Muscle of arm (tissue), 12 donors: ENCODE results near the gene ADAT3. TPM values are rescaled to one million over a fixed set of nuclear protein-coding genes. Genes with fewer than 3 reads are reported as not detected.
A peak's percentile ranks its signal among the peaks of the same experiment; 100 is the strongest.
"Not testable (repeated sequence)": the region's sequence is repeated elsewhere in the genome, so short reads cannot be mapped to it uniquely, and the experiment has no call there.

Experiments
- DNase-seq: peaks from one replicate; pipeline ENCODE4 v3.0.0-alpha.2; 2013
- polyA plus RNA-seq, 12 donors: library from polyadenylated mRNA; unstranded; fragments of 120-200 nt; gene quantifications; one replicate each; pipeline ENCODE4 v1.2.1, GENCODE V29; 2013; ENCODE audit not compliant: insufficient read length in 12 of 12

ADAT3 gene
- polyA plus RNA-seq, 12 donors, result 0.70 to 2.9 (median 1.2) TPM; not detected in 2

DNA sequence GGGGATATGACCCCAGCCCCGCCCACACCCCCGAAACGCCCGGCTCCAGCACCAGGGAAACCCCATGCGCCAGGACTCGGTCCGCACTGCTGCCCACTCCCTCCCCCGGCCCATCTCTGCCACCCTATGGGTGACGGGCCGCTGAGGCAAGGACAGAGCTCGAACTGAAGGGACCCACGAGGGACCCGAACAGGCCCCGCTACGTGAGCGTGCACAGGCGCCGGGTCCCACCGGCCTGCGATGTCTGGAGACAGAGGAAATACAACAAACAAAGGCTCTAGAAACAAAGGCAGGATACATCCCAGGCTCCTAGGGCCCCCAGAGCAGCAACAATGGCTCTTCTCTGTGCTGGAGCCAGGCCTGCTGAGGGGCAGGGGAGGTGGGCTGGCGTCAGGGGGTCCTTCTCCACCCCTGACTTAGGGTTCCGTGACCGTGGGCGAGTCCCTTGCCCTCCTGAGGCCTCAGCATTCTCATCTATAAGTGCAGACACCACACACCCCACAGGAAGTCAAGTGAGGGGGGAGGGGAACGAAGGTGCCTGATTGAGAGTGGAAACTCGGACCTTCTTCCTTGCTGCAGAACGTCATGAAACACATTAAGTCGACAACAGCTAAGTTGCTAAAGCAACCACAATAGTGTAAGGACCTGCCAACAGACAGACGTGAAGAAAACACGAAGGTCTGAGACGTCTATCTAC is 23.0 kb upstream of the ADAT3 start:
- no peak for DNase-seq

DNA sequence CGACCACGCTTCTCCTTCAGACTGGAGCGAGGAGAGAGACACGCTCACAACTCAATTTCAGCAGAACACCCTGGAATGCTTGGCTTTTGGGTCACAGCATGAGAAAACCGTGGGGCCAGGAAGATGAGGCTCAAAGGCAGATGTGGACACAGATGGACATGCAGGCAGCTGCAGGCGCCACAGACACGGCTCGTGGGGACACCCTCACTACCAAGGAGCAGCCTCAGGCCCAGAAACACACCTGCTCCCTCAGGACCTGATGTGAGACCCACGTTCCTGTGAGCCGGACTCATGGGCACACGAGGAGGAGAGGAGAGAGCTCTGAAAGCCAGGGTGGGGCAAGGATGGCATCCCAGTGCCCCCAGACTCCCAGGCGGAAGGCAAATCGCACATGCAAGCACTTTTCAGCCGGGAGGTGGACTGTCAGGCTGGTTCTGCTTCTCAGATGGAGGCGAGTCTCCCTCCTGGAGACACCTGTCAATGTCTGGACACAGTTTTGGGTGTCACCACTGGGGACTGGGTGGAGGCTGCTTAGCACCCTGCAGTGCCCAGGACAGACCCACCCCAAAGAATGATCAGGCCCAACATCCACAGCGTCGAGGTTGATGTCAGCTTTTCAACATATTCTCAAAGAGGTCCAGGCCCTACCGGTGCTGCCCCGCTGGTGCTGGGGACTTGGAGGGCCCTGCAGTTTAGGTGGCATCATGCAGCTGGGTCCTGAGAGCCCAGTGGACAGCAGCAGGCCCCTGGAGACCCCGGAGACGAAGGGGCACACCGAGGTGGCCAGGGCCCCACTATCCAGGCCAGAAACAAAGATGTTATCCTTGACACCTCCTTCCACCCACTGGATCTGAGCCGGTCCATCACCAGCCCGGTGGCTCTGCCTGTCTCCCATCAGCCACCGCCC is 22.2 kb upstream of the ADAT3 start:
- no peak for DNase-seq

DNA sequence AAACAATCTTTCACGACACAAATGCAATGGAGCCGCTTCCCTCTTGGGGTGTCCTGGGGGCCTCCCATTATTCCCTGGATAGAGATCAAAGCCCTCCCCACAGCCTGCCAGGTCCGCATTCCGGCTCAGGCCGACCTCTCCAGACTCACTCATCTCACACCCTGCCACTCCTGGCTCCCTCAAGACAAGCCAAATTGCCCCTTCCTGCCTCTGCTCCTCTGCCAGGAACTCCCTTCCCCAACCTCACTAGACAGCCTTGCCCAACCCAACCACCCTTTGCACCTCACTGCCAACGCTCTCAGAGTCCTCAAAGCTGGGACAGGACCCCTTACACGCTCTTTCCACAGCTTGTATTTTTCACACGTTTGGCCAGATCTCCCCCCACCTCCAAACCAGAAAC is 21.4 kb upstream of the ADAT3 start:
- no peak for DNase-seq

DNA sequence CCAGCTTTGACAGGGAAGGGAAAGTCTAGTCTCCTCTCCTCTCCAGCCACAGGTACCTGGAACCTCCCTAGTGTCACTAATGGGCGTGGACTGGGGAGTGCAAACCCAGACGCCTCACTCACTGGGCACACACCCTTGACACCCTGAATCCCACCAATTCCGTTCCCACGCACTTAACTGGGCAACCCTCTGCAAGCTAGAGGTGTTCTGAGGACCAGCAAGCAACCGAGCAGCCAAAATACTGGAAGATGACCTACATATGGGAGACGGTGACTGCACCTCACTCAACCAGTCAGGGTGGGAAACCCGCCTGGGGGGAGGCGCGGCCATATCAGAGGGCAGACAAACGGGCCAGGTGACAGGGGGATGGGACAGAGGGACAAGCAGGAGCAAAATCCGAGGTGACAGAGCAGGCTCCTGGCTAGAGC is 20.9 kb upstream of the ADAT3 start:
- DNase-seq, result no peak

DNA sequence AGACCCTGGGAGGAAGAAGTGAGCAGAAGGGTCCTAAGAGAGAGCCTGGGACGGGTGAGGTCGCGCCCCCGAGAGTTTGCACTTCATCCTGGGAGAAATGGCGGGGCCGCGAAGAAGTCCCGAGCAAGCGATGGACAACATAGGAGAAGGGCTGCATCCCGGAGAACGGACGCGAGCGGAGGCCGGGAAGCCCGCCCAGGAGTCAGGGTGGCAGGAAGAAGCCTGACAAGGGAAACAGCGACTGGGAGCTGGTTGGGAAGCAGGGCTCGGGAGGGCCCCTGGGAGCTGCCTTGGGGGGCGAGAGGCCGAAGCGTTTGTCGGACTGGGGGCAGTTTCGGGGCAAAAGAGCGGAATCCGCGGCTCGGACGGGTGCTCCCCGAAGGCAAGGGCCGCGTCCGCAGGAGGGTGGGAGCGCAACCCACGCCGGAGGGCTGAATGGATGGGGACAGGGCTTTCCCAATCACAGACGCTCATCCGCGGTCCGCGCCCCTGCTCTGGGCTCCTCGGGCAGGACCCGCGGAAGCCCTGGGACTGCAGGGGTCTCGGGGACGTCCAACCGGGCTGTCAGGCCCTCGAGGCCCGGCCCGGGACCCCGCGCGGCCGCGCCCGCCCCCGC is 20.4 kb upstream of the ADAT3 start:
- DNase-seq, result no peak

DNA sequence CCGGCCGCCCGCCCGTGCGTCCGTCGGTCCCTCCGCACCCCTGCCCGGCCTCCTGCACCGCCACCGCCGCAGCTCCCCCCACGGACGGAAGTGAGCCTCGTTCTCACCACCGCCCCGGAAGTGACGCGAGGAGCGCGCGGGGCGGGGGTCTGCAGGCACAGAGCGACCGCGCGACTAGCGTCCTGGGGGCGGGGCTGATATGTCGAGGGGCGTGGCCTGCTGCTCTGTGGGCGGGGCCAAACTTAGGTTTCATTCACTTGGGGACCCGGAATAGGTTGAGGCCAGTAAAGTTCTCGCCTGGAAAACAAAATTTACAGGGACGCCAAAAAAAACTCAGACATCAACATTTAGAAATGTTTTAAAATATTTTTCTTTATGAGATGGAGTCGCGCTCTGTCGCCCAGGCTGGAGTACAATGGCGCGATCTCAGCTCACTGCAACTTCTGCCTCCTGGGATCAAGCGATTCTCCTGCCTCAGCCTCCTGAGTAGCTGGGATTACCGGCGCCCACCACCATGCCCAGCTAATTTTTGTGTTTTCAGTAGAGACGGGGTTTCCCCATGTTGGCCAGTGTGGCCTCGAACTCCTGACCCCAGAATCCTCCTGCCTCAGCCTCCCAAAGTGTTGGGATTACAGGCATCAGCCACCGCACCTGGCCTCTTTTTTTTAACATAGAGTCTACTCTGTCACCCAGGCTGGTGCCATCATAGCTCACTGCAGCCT is 19.6 kb upstream of the ADAT3 start, which contains the start of gene ABHD17A:
TSS of gene ABHD17A (minus strand) at position 99 of the 722 bp plus-strand sequence. CDS start 3,930 bp downstream, outside the sequence.
- peak; percentile 96 for DNase-seq

DNA sequence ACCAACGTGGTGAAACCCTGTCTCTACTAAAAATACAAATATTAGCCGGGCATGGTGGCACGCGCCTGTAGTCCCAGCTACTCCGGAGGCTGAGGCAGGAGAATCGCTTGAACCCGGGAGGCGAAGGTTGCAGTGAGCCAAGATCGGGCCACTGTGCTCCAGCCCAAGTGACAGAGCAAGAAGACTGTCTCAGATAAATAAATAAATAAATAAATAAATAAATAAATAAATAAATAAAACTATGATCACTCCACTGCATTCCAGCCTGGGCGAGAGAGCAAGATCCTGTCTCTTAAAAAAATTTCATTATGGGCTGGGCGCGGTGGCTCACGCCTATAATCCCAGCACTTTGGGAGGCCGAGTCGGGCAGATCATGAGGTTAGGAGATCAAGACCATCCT is 18.8 kb upstream of the ADAT3 start:
- not testable (repeated sequence) for DNase-seq

DNA sequence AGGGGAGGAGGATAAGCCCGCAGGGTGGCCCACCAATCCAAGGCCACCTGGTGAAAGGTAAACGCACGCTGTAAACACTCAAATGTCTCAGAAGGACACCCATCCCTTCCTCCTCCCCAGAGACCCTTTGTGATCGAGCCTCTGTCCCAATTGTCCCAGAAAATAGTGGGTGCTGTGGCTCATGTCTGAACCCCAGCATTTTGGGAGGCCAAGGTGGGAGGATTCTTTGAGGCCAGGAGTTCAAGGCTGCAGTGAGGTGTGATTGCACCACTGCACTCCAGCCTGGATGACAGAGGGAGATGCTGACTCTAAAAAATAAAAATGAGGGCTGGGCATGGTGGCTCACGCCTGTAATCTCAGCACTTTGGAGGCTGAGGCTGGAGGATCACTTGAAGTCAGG is 16.8 kb upstream of the ADAT3 start:
- no peak for DNase-seq

DNA sequence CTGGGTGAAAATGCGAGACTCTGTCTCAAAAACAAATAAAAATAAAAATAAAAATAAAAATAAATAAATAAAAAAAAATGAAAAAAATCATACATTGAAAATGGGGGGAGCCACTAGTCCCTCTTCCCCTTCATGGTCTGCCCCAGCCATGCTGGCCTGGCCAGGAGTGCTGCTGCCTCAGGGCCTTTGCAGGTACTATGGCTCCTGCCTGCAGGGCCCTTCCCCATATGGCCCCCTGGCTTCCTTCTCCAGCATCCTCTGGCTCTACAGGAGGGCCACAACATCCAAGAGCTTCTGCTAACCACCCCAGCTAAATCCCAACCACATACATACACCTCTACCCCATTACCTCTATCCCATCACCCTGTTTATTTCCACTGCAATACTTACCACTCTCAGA is 15.3 kb upstream of the ADAT3 start:
- DNase-seq, result no peak

DNA sequence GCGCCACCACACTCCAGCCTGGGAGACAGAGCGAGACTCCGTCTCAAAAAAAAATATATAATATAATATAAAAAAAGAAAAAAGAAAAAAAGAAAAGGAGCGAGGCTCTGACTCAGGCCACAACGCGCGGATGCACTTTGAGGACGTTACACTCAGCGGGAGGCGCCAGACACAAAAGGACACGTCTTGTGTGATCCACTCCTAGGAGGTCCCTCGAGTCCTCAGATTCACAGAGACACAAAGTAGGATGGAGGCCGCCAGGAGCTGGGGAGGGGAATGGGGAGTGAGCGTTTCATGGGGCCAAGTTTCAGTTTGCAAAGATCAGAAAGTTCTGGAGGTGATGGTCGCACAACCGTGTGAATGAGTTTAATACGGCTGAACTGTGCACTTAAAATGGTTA is 11.4 kb upstream of the ADAT3 start:
- DNase-seq, result no peak

DNA sequence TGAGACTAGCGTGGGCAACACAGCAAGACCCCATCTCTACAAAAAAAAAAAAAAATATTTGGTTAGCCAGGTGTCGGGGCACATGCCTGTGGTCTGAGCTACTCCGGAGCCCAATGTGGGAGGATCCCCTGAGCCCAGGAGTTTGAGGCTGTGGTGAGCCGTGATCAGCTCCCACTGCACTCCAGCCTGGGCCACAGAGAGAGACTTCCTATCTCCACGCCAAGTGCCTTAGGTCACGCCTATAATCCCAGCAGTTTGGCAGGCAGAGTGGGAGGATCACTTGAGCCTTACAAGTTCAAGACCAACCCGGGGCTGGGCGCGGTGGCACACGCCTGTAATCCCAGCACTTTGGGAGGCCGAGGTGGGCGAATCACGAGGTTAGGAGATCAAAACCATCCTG is 8.7 kb upstream of the ADAT3 start:
- DNase-seq, result no peak

DNA sequence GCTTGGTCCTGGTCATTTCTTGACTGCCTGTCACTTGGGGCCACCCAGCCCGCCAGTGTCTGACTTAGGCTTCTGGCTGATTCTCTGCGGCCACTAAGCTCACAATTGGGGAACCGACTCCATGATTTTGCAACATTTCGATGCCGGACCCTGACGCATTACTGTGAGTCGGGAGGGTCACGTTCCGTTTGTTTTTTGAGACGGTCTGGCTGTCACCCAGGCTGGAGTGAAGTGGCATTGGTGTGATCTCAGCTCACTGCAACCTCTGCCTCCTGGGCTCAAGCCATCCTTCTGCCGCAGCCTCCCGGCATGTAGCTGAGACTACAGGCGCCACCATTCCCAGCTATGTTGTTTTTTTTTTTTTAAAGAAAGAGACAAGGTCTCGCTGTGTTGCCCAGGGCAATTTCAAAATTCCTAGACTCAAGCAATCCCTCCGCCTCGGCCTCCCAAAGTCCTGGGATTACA is 3.2 kb upstream of the ADAT3 start:
- DNase-seq, result no peak

DNA sequence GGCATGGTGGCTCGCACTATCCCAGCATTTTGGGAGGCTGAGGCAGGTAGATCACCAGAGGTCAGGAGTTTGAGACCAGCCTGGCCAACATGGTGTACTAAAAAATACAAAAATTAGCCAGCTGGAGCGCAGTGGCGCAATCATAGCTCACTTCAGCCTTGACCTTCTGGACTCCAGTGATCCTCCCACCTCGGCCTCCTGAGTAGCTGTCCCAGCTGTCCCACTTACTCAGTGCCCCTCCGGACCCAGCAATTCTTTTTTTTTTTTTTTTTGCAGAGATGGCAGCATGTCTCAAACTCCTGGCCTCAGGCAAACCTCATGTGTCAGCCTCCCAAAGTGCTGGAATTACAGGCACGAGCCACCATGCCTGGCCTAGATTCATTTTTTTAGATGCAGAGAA is 2.3 kb upstream of the ADAT3 start:
- DNase-seq, result no peak

DNA sequence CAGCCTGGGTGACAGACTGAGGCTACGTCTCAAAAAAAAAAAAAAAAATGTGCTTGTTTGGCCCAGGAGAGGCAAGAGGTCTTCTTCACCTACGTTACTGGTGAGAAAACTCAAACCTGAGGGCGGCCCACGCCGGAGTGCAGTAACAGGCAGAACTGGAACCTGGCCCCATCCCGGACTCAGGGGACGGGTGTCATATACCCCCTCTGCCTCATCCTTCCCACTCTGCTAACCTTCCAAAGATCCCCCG is 414 bp upstream of the ADAT3 start:
- no peak for DNase-seq

DNA sequence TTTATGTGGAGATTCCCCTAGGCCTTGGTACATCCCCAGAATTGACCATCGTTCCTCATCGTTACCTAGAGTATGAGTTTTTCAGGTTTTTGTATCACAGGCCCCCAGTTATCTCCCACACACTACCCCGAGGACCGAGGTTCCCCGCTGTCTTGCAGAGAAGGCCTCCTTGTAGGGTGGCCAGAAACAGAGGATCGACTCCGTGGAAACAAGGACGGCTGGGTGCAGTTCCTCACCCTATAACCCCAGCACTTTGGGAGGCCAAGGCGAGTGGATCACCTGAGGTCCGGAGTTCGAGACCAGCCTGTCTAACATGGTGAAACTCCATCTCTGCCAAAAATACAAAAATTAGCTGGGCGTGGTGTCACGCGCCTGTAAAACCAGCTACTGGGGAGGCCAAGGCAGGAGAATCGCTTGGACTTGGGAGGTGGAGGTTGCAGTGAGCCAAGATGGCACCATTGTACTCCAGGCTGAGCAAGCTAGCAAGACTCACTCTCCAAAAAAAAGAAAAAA is 720 bp downstream of the ADAT3 start:
- no peak for DNase-seq

DNA sequence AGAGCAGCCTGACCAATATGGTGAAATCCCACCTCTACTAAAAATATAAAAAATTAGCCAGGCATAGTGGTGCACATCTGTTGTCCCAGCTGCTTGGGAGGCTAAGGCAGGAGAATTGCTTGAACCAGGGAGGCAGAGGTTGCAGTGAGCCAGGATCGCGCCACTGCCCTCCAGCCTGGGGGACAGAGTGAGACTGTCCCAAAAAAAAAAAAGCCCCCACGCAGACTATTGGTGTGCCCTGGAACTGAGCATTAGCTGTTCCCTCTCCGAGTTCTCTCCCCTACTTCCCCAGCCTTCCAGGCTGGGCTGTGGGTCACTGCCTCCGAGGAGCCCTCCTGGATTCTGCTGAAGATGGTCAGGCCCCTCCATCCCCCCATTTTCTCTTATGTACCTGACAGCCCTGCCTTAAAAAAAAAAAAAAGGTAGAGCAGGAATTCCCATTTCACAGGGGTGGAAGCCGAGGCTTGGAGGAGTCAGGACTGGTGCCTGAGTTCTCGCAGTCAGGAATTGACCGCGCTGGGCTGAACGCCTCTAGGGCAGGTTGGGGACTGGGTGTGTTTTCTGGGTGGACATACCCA is 1.9 kb downstream of the ADAT3 start:
- no peak for DNase-seq

DNA sequence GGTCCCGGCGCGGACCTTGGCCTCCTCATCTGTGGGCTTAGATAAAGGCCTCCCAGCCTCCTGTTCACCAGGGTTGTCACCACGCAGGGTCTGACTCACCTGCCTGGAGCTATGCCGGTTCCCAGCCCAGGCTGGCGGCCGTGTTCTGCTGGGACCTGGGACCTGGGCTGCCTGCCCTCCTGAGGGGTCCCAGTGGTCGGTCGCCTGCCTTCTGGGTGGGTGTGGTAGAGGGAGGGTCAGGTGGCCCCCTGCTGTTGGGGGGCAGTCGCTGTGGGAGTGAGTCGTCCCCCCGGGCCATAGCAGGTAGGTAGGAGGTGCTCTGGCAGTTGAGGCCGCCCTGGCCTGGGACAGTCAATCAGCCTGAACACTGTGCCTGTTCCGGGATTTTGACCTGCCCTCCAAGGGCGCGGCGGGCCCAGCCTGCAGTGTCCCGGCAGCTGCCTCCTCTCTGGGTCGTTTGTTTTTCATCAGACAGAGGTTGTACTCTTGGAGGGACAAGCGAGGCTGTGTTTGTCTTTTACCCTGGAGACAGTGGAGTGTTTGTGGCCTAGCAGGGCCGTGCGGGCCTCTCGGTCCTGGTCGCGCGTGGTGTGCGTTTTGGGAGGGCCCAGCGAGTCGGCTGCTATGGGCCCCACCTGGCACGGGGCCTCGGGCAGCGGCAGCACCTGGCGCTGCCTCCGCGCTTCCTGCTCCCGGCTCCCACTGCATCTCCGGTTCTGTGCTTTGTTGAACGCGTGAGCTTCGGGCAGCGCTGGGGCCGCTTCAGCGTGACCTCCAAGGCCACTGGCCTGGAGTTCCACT is 2.6 kb downstream of the ADAT3 start:
- no peak for DNase-seq

DNA sequence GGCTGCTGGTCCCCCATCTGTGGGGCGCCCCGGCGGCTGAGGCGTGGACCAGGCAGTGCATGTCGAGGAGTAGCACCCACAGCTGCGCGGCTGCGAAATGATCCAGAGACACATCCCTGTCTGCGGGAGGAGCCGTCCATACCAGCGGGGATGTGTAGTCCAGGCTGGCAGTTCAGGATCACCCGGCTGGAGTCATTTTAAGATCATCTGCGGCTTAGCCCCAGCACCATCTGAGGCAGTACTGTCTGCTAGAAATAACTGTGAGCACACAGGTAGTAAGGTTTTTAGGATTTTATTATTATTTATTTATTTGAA is 3.1 kb downstream of the ADAT3 start:
- DNase-seq, result no peak

DNA sequence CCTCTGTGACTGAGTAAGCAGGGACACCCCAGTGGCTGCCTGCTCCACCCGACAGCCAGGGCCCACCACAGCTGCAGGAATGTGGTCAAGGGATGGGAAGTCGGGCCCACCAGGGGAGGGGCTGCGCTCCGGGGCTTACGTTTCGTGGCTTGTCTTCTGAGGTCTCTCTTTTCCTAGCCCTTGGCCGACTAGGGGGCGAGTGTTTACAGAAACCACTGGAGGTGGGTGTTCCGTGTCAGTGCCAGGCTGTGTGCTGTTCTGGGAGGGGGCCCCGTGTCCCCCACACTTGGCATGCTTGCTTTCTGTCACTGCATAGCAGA is 4.5 kb downstream of the ADAT3 start:
- no peak for DNase-seq

DNA sequence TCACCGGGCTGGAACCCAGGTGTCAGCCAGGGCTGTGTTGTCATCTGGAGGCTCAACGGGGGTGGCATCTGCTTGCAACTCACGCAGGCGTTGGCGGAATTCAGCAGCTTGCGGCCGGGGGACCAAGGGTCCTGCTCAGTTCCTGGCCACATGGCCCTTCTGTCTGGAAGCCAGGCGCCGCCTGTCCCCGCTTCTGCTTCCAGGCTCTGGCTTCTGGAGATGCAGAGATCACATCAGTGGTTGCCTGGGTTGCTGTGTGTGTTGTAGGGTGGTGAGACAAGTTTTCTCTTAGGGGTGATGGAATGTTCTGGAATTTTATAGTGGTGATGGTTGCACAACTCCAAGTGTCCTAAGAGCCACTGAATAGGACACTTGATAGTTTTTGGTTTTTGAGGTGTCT is 5.0 kb downstream of the ADAT3 start:
- DNase-seq, result no peak

DNA sequence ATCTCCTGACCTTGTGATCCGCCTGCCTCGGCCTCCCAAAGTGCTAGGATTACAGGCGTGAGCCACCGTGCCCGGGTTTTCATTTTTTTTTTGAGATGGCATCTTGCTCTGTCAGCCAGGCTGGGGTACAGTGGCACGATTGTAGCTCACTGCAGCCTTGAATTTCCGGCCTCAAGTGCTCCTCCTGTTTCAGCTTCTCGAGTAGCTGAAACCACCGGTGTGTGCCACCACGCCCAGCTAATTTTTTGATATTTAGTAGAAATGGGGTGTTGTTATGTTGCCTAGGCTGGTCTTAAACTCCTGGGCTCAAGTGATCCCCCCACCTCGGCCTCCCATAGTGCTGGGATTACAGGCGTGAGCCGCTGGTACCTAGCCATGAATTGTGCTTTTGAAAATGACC is 5.9 kb downstream of the ADAT3 start:
- DNase-seq, result no peak
